ENCODE data around the gene ZNF324. TPM values are rescaled to one million over a fixed set of nuclear protein-coding genes. Genes with fewer than 3 reads are reported as not detected.
"Not testable (repeated sequence)": the region's sequence is repeated elsewhere in the genome, so short reads cannot be mapped to it uniquely, and the experiment has no call there.

ZNF324 gene
- polyA plus RNA-seq, 1 of the 3 experiments (the other 2 are of a cell fraction) = 5.6 TPM

DNA sequence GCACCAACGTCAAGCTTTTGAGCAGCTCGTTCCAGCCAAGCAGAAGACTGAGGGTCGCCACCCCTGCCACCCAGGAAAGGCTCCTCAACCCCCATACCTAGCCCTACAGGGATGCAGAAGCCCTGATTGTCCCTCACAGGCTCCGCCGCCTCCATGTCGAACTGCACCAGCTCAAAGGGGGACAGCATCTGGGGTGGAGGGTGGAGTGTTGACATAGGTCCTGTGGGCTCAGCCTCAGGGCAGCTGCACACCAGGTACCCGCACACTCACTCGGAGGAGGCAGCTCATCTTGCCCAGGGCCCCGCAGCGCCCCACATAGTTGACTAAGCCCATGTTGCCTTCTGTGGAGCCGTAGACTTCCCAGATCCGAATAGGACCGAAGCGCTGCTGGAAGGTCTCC, 33.4 kb downstream of the ZNF324 start:
- H3K36me3 ChIP-seq (replicated peaks in 1 of 2; ENCODE audit: control insufficient read depth in 1 of 2, insufficient read depth in 2 of 2, low read length in 1 of 2) = no peaks in the 10 kb centered on the region
- no peaks in the 10 kb centered on the region for H4K20me1 ChIP-seq (ENCODE audit: insufficient read depth)
- H3K4me2 ChIP-seq = peak overlapping the region; percentile 85; the same call in 1 of the 2 replicates
- POLR2A ChIA-PET = interaction anchor here (0.6 kb wide), 1 partner anchor 74 kb away, joined by 3 read pairs; no protein-coding TSS in a partner anchor
- H3K4me3 ChIP-seq (ENCODE audit: low read depth in 2 of 2, low read length in 1 of 2) = peak overlapping the region; percentile 58 to 77
- CTCF ChIA-PET = interaction anchor here (3.5 to 3.6 kb wide), 2 partner anchors 14 to 19 kb away, joined by 23 to 27 read pairs; partner anchors contain the start of gene ZBTB45
- H2AFZ ChIP-seq (ENCODE audit: low read depth) = no peak overlapping the region
- no peak for DNase-seq
- H3K27ac ChIP-seq (ENCODE audit: low read depth in 2 of 2, low read length in 1 of 2) = no peak overlapping the region; a peak in 1 of 4 replicates
- no peak overlapping the region for H3K9ac ChIP-seq
- WGBS (ENCODE audit: low lambda C conversion rate) = 91% methylated on average over 9 of the region's 14 CpGs
- H3K4me1 ChIP-seq (ENCODE audit: control insufficient read depth in 1 of 2, insufficient read depth in 2 of 2, low read depth in 1 of 2, low read length in 1 of 2) = peaks cover 0 to 24% of the 10 kb centered on the region in 2 experiments; a peak in 1 of 4 replicates
- no peaks in the 10 kb centered on the region for H3K27me3 ChIP-seq (ENCODE audit: insufficient read depth)
- H3K9me3 ChIP-seq = no peaks in the 10 kb centered on the region
- TF ChIP-seq, protein P1, sequence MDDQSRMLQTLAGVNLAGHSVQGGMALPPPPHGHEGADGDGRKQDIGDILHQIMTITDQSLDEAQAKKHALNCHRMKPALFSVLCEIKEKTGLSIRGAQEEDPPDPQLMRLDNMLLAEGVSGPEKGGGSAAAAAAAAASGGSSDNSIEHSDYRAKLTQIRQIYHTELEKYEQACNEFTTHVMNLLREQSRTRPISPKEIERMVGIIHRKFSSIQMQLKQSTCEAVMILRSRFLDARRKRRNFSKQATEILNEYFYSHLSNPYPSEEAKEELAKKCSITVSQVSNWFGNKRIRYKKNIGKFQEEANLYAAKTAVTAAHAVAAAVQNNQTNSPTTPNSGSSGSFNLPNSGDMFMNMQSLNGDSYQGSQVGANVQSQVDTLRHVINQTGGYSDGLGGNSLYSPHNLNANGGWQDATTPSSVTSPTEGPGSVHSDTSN (IDR thresholded peaks at IDR 0.05) = no peak
- TF ChIP-seq FOXM1 (IDR thresholded peaks at IDR 0.05; ENCODE audit: low read depth) (no peak), FOXJ3 (CRISPR knock-in tag; IDR thresholded peaks at IDR 0.05) (no peak)
- TF ChIP-seq, protein P2, sequence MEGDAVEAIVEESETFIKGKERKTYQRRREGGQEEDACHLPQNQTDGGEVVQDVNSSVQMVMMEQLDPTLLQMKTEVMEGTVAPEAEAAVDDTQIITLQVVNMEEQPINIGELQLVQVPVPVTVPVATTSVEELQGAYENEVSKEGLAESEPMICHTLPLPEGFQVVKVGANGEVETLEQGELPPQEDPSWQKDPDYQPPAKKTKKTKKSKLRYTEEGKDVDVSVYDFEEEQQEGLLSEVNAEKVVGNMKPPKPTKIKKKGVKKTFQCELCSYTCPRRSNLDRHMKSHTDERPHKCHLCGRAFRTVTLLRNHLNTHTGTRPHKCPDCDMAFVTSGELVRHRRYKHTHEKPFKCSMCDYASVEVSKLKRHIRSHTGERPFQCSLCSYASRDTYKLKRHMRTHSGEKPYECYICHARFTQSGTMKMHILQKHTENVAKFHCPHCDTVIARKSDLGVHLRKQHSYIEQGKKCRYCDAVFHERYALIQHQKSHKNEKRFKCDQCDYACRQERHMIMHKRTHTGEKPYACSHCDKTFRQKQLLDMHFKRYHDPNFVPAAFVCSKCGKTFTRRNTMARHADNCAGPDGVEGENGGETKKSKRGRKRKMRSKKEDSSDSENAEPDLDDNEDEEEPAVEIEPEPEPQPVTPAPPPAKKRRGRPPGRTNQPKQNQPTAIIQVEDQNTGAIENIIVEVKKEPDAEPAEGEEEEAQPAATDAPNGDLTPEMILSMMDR (IDR thresholded peaks at IDR 0.05) = no peak
- H3K9me2 ChIP-seq = no peaks in the 10 kb centered on the region
- no peaks in the 10 kb centered on the region; the same call in 1 of the 2 replicates for H3K79me2 ChIP-seq (ENCODE audit: insufficient read depth)
- peaks cover 3% of the 10 kb centered on the region for H3F3A ChIP-seq (replicated peaks; ENCODE audit: insufficient read depth)

DNA sequence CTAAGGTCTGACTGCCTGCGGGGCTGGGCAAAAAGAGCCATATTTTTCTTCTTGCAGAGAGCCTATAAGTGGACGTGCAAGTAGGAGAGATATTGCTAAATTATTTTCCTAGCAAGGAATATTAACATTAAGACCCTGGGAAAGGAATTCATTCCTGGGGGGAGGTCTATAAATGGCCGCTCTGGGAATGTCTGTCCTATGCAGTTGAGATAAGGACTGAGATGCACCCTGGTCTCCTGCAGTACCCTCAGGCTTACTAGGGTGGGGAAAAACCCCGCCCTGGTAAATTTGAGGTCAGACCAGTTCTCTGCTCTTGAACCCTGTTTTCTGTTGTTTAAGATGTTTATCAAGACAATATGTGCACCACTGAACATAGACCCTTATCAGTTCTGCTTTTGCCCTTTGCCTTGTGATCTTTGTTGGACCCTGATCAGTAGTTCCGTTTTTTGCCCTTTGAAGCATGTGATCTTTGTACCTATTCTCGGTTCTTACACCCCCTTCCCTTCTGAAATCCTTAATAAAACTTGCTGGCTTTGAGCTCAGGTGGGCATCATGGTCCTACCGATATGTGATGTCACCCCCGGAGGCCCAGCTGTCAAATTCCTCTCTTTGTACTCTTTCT, 40.8 kb downstream of the ZNF324 start:
- DNase-seq; H3K27me3 ChIP-seq (ENCODE audit: insufficient read depth); H3K36me3 ChIP-seq (replicated peaks in 1 of 2; ENCODE audit: control insufficient read depth in 1 of 2, insufficient read depth in 2 of 2, low read length in 1 of 2); H3K4me1 ChIP-seq (ENCODE audit: control insufficient read depth in 1 of 2, insufficient read depth in 2 of 2, low read depth in 1 of 2, low read length in 1 of 2); H4K20me1 ChIP-seq (ENCODE audit: insufficient read depth); H3K9me2 ChIP-seq; H3F3A ChIP-seq (replicated peaks; ENCODE audit: insufficient read depth); H3K9me3 ChIP-seq; H3K27ac ChIP-seq (ENCODE audit: low read depth in 2 of 2, low read length in 1 of 2); H3K4me3 ChIP-seq (ENCODE audit: low read depth in 2 of 2, low read length in 1 of 2); H3K79me2 ChIP-seq (ENCODE audit: insufficient read depth); H2AFZ ChIP-seq (ENCODE audit: low read depth); H3K4me2 ChIP-seq; H3K9ac ChIP-seq: not testable (repeated sequence)
- 59% methylated on average over 6 of the region's 8 CpGs for WGBS (ENCODE audit: low lambda C conversion rate)
- ChIA-PET CTCF (interaction anchor here (6.9 kb wide), 1 partner anchor 11 kb away, joined by 30 read pairs; the partner anchor contains the start of gene ZBTB45), POLR2A (interaction anchor here (0.6 kb wide), 1 partner anchor 42 kb away, joined by 3 read pairs; no protein-coding TSS in a partner anchor)

DNA sequence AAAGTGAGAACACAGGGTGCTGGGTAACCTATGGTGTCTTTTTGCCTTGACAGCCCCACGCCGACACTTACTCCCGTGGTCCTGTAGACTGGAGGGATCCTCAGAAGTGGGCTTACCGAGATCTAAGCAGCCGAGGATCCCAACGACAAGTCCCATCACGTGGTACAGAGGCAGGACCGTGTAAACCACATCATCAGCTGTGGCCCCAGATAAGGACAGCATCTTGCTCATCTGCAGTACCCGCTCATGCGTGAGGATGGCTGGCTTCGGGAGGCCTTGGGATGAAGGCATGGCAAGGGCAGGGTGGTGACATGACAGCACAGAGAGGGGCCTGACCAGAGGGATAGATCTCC, 42.8 kb downstream of the ZNF324 start:
- Histone ChIP-seq H3K79me2 (ENCODE audit: insufficient read depth) (peaks cover 12% of the 10 kb centered on the region), H3K9me3 (no peaks in the 10 kb centered on the region), H3K4me1 (ENCODE audit: control insufficient read depth in 1 of 2, insufficient read depth in 2 of 2, low read depth in 1 of 2, low read length in 1 of 2) (peaks cover 0 to 8% of the 10 kb centered on the region in 2 experiments; a peak in 1 of 4 replicates), H3K27me3 (ENCODE audit: insufficient read depth) (no peaks in the 10 kb centered on the region), H3K27ac (ENCODE audit: low read depth in 2 of 2, low read length in 1 of 2) (no peak overlapping the region), H3K9me2 (no peaks in the 10 kb centered on the region), H3K4me3 (ENCODE audit: low read depth in 2 of 2, low read length in 1 of 2) (no peak overlapping the region), H3F3A (replicated peaks; ENCODE audit: insufficient read depth) (peaks cover 4% of the 10 kb centered on the region), H2AFZ (ENCODE audit: low read depth) (no peak overlapping the region), H4K20me1 (ENCODE audit: insufficient read depth) (no peaks in the 10 kb centered on the region), H3K9ac (no peak overlapping the region), H3K36me3 (replicated peaks in 1 of 2; ENCODE audit: control insufficient read depth in 1 of 2, insufficient read depth in 2 of 2, low read length in 1 of 2) (peaks cover 6 to 9% of the 10 kb centered on the region in 2 experiments), H3K4me2 (no peak overlapping the region)
- DNase-seq = no peak
- POLR2A ChIA-PET = no interaction called here
- CTCF ChIA-PET = interaction anchor here (6.9 kb wide), 1 partner anchor 9 kb away, joined by 30 read pairs; the partner anchor contains the start of gene ZBTB45
- WGBS (ENCODE audit: low lambda C conversion rate) = 87% methylated on average over 10 of the region's 11 CpGs
- TF ChIP-seq POLR2AphosphoS5 (IDR thresholded peaks at IDR 0.05; ENCODE audit: low read depth, low read length) = no peak
- TF ChIP-seq, protein P1 (IDR thresholded peaks at IDR 0.05) = no peak
